Upper lobe of left lung (tissue), 4 donors: ENCODE results near the gene MFAP3L.

Experiments
- POLR2AphosphoS5 ChIP-seq, 2 donors: sonication (generic); formaldehyde crosslinking; IDR thresholded peaks; one replicate each; pipeline ENCODE4 v1.5.1; 2017; ENCODE audit warnings: antibody characterized with exemption in 2 of 2
- TF ChIP-seq, protein P1 (sequence below), 6 experiments: fragments of 450-650 bp in 4 of 6; fragments of 200-600 bp in 2 of 6; sonication (generic) in 2 of 6; IDR thresholded peaks; one replicate each; pipeline ENCODE4 v1.5.1; 2016 to 2019; ENCODE audit warnings: antibody characterized with exemption in 6 of 6

DNA sequence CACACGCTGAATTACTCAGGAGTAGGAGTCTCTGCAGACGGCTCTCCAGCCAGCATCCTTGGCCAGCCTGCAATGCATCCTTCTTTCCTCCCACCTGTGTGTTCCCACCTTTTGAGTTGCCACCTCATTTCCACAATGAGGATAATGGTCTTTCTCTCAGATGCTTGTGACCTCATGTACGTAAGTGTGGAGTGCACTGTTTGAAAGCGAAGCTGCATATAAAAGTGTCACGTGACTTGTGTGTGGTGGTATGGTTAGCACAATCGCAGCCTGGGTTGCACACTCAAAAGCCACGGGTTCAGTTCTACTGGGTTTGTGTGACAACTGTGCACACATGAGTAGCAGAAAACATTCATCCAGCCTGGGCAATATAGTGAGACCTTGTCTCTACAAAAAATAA, 12.0 kb upstream of the MFAP3L start:
- TF ChIP-seq, protein P1, sequence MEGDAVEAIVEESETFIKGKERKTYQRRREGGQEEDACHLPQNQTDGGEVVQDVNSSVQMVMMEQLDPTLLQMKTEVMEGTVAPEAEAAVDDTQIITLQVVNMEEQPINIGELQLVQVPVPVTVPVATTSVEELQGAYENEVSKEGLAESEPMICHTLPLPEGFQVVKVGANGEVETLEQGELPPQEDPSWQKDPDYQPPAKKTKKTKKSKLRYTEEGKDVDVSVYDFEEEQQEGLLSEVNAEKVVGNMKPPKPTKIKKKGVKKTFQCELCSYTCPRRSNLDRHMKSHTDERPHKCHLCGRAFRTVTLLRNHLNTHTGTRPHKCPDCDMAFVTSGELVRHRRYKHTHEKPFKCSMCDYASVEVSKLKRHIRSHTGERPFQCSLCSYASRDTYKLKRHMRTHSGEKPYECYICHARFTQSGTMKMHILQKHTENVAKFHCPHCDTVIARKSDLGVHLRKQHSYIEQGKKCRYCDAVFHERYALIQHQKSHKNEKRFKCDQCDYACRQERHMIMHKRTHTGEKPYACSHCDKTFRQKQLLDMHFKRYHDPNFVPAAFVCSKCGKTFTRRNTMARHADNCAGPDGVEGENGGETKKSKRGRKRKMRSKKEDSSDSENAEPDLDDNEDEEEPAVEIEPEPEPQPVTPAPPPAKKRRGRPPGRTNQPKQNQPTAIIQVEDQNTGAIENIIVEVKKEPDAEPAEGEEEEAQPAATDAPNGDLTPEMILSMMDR (IDR thresholded peaks at IDR 0.05), result no peak
- TF ChIP-seq POLR2AphosphoS5 (IDR thresholded peaks at IDR 0.05), result no peak
